PFSK-1 (cell line): ENCODE data around the gene GJA4.

ENCODE experiments used
- FOXP2 ChIP-seq: optimal IDR thresholded peaks from 2 replicates; pipeline ENCODE3; 2011; ENCODE audit warnings: borderline replicate concordance, control low read depth, inconsistent platforms; ENCODE audit not compliant: insufficient read depth; ENCODE audit errors: extremely low read length, extremely low read depth
- POLR2AphosphoS5 ChIP-seq: IDR thresholded peaks from 2 replicates; pipeline ENCODE4 v1.6.1; 2012; ENCODE audit warnings: low read depth, mild to moderate bottlenecking, control low read depth, low read length, moderate library complexity
- SIN3A ChIP-seq: IDR thresholded peaks from 2 replicates; pipeline ENCODE4 v1.6.1; 2012; ENCODE audit warnings: mild to moderate bottlenecking, low read length, moderate library complexity, borderline replicate concordance; ENCODE audit not compliant: insufficient read depth
- TAF1 ChIP-seq: IDR thresholded peaks from 2 replicates; pipeline ENCODE4 v1.6.1; 2012; ENCODE audit warnings: low read length, control low read depth, borderline replicate concordance; ENCODE audit not compliant: insufficient read depth
- TF ChIP-seq, protein P1 (sequence below), 2 experiments: IDR thresholded peaks; 2 replicates each; pipeline versions ENCODE4 v1.6.1 to v1.8.0; 2011 to 2012; ENCODE audit warnings: low read depth in 2 of 2, low read length in 2 of 2, control low read depth in 1 of 2, inconsistent platforms in 1 of 2, mild to moderate bottlenecking in 1 of 2, moderate library complexity in 1 of 2; ENCODE audit not compliant: insufficient read depth in 1 of 2

Gene GJA4

DNA sequence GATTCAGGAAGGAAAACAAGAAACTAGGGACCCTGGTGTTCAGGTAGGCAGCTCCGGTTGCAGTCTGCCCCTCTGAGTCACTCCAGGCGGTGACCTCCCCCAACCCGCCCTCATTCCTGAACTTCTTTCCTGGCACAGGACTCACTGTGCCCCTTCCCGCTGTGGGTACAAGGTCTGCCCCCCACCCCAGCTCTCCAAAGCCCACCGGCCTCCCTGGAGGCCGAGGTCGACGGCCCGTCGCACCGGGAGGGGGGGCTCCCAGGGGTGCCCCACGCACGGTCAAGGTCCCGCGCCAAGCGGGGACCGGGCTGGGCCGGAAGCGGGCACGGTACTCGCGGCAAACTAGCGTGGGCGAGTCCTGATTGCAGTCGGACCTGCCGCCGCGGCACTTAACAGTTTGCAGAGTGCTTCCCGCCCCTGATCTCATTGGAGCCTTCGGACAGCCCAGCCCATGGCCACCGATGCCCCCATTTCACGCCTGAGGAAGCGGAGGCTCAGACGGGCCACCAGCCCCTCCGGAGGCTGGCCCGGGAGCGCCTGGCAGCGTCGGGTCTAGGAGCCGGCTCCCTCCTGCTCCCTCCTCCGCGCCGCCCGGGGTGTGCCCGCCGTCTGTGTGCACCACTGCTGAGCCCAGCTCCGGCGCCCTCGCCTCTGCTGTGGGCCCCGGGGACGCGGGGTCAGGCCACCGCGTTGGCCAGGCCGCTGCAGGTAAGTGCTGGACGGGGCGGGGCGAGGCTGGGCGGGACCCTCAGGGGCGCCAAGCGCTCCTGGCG lies 11.5 kb upstream of the GJA4 start, which contains the start of gene GJB3:
GJB3 (plus strand) TSS at position 144 of the 773 bp plus-strand sequence. CDS start 3,549 bp downstream, outside the sequence.
- TF ChIP-seq TAF1 (no peak), POLR2AphosphoS5 (no peak), FOXP2 (no peak), SIN3A (no peak)
- TF ChIP-seq, protein P1, sequence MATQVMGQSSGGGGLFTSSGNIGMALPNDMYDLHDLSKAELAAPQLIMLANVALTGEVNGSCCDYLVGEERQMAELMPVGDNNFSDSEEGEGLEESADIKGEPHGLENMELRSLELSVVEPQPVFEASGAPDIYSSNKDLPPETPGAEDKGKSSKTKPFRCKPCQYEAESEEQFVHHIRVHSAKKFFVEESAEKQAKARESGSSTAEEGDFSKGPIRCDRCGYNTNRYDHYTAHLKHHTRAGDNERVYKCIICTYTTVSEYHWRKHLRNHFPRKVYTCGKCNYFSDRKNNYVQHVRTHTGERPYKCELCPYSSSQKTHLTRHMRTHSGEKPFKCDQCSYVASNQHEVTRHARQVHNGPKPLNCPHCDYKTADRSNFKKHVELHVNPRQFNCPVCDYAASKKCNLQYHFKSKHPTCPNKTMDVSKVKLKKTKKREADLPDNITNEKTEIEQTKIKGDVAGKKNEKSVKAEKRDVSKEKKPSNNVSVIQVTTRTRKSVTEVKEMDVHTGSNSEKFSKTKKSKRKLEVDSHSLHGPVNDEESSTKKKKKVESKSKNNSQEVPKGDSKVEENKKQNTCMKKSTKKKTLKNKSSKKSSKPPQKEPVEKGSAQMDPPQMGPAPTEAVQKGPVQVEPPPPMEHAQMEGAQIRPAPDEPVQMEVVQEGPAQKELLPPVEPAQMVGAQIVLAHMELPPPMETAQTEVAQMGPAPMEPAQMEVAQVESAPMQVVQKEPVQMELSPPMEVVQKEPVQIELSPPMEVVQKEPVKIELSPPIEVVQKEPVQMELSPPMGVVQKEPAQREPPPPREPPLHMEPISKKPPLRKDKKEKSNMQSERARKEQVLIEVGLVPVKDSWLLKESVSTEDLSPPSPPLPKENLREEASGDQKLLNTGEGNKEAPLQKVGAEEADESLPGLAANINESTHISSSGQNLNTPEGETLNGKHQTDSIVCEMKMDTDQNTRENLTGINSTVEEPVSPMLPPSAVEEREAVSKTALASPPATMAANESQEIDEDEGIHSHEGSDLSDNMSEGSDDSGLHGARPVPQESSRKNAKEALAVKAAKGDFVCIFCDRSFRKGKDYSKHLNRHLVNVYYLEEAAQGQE (IDR thresholded peaks at IDR 0.05; ENCODE audit: insufficient read depth in 1 of 2, low read depth in 2 of 2, low read length in 2 of 2): no peak

DNA sequence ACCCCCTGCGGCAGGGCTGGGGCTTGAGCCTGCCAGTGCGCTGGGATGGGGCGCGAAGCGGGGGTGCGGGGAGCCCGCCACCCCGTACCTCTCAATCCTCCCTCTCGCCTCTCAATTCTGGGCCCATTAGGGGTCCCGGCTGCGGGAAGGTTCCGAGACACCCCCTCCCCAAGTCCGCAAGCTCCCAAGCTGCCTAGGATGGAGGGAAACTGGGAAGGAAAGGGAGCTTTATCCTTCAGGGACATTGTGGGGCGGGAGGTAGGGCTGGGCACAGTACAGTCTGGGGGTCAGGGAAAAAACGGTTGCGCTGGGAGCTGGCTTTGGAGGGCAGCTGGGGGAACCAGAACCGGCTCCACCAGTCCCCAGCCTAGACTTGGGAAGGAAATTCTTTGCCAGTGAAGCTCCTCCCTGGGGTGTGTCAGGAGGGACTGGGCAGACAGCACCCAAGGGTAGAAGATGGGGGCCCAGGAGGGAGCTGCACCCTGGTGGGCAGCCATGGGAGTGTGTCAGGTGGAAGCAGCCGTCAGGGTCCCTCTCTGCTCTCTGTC lies 10.9 kb upstream of the GJA4 start:
- TF ChIP-seq TAF1: no peak
- TF ChIP-seq, protein P1 (IDR thresholded peaks at IDR 0.05; ENCODE audit: insufficient read depth in 1 of 2, low read depth in 2 of 2, low read length in 2 of 2): no peak
- no peak for TF ChIP-seq FOXP2
- TF ChIP-seq SIN3A: no peak
- TF ChIP-seq POLR2AphosphoS5: no peak

DNA sequence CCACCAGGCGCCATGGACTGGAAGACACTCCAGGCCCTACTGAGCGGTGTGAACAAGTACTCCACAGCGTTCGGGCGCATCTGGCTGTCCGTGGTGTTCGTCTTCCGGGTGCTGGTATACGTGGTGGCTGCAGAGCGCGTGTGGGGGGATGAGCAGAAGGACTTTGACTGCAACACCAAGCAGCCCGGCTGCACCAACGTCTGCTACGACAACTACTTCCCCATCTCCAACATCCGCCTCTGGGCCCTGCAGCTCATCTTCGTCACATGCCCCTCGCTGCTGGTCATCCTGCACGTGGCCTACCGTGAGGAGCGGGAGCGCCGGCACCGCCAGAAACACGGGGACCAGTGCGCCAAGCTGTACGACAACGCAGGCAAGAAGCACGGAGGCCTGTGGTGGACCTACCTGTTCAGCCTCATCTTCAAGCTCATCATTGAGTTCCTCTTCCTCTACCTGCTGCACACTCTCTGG lies 8.0 kb upstream of the GJA4 start:
- no peak for TF ChIP-seq FOXP2
- TF ChIP-seq TAF1: no peak
- TF ChIP-seq SIN3A: no peak
- TF ChIP-seq, protein P1 (IDR thresholded peaks at IDR 0.05; ENCODE audit: insufficient read depth in 1 of 2, low read depth in 2 of 2, low read length in 2 of 2): no peak
- no peak for TF ChIP-seq POLR2AphosphoS5

DNA sequence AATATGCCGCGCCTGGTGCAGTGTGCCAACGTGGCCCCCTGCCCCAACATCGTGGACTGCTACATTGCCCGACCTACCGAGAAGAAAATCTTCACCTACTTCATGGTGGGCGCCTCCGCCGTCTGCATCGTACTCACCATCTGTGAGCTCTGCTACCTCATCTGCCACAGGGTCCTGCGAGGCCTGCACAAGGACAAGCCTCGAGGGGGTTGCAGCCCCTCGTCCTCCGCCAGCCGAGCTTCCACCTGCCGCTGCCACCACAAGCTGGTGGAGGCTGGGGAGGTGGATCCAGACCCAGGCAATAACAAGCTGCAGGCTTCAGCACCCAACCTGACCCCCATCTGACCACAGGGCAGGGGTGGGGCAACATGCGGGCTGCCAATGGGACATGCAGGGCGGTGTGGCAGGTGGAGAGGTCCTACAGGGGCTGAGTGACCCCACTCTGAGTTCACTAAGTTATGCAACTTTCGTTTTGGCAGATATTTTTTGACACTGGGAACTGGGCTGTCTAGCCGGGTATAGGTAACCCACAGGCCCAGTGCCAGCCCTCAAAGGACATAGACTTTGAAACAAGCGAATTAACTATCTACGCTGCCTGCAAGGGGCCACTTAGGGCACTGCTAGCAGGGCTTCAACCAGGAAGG lies 7.4 kb upstream of the GJA4 start:
- TF ChIP-seq TAF1 (no peak), FOXP2 (no peak), SIN3A (no peak), POLR2AphosphoS5 (no peak)
- TF ChIP-seq, protein P1 (IDR thresholded peaks at IDR 0.05; ENCODE audit: insufficient read depth in 1 of 2, low read depth in 2 of 2, low read length in 2 of 2): no peak
